ENCODE measurements around the gene SCGB1C1. TPM values are rescaled to one million over a fixed set of nuclear protein-coding genes. Genes with fewer than 3 reads are reported as not detected.

Gene SCGB1C1
- total and polyA plus RNA-seq, 9 of the 15 experiments (the other 6 are each of a cell fraction or from before 2014, with no cell fraction given), result not detected

DNA sequence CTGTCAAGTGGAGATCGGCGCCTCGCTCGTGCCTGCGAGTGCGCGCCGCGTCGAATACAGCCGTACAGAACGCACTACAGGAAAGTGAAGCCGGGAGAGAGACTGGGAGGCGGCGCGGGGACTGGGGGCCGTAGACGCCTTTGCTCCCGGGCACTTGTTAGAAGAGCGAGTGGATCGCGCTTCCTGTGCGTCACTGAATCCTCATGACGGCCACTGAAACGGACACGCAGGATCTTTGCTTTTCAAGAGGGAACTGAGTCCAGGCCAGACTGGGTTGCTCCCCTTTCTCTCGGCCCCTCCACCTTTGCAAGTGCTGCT, 14.9 kb downstream of the SCGB1C1 start (continued):
- TF ChIP-seq, protein P1, sequence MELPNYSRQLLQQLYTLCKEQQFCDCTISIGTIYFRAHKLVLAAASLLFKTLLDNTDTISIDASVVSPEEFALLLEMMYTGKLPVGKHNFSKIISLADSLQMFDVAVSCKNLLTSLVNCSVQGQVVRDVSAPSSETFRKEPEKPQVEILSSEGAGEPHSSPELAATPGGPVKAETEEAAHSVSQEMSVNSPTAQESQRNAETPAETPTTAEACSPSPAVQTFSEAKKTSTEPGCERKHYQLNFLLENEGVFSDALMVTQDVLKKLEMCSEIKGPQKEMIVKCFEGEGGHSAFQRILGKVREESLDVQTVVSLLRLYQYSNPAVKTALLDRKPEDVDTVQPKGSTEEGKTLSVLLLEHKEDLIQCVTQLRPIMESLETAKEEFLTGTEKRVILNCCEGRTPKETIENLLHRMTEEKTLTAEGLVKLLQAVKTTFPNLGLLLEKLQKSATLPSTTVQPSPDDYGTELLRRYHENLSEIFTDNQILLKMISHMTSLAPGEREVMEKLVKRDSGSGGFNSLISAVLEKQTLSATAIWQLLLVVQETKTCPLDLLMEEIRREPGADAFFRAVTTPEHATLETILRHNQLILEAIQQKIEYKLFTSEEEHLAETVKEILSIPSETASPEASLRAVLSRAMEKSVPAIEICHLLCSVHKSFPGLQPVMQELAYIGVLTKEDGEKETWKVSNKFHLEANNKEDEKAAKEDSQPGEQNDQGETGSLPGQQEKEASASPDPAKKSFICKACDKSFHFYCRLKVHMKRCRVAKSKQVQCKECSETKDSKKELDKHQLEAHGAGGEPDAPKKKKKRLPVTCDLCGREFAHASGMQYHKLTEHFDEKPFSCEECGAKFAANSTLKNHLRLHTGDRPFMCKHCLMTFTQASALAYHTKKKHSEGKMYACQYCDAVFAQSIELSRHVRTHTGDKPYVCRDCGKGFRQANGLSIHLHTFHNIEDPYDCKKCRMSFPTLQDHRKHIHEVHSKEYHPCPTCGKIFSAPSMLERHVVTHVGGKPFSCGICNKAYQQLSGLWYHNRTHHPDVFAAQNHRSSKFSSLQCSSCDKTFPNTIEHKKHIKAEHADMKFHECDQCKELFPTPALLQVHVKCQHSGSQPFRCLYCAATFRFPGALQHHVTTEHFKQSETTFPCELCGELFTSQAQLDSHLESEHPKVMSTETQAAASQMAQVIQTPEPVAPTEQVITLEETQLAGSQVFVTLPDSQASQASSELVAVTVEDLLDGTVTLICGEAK (IDR thresholded peaks at IDR 0.05), result no peak
- TF ChIP-seq, protein P1 (CRISPR knock-in tag; IDR thresholded peaks at IDR 0.05), result no peak
- TF ChIP-seq RFX7 (CRISPR knock-in tag; IDR thresholded peaks at IDR 0.05) (no peak), JUN (IDR thresholded peaks at IDR 0.05; ENCODE audit: borderline replicate concordance, low read depth, low read length) (no peak), JUN (CRISPR knock-in tag; IDR thresholded peaks at IDR 0.05; ENCODE audit: borderline replicate concordance) (no peak), ZNF184 (CRISPR knock-in tag; IDR thresholded peaks at IDR 0.05) (no peak), MAFK (IDR thresholded peaks at IDR 0.05; ENCODE audit: low read length) (no peak), KDM1A (IDR thresholded peaks at IDR 0.05) (no peak), RFX5 (IDR thresholded peaks at IDR 0.05; ENCODE audit: low read depth, low read length) (no peak), HMG20B (CRISPR knock-in tag; IDR thresholded peaks at IDR 0.05) (no peak), TBP (optimal IDR thresholded peaks at IDR 0.05; ENCODE audit: low read depth, low read length) (no peak), XRCC4 (IDR thresholded peaks at IDR 0.05; ENCODE audit: extremely low read depth, insufficient read depth, insufficient read length) (no peak), CBFA2T2 (conservative IDR thresholded peaks at IDR 0.05) (no peak), DPF2 (IDR thresholded peaks at IDR 0.05) (no peak), ZKSCAN3 (CRISPR knock-in tag; IDR thresholded peaks at IDR 0.05) (no peak), HDGF (IDR thresholded peaks at IDR 0.05) (no peak), ARNT (IDR thresholded peaks at IDR 0.05) (no peak), MECOM (CRISPR knock-in tag; IDR thresholded peaks at IDR 0.05) (no peak), ZNF384 (IDR thresholded peaks at IDR 0.05; ENCODE audit: low read depth, low read length) (no peak), ZNF79 (CRISPR knock-in tag; IDR thresholded peaks at IDR 0.05; ENCODE audit: low read depth) (no peak), ZNF239 (CRISPR knock-in tag; IDR thresholded peaks at IDR 0.05) (no peak), NFE2 (IDR thresholded peaks at IDR 0.05; ENCODE audit: low read depth) (no peak), PHF20 (IDR thresholded peaks at IDR 0.05; ENCODE audit: partially characterized antibody) (no peak), FOSL1 (tag; conservative IDR thresholded peaks at IDR 0.05) (no peak)
- TF ChIP-seq, protein P2, sequence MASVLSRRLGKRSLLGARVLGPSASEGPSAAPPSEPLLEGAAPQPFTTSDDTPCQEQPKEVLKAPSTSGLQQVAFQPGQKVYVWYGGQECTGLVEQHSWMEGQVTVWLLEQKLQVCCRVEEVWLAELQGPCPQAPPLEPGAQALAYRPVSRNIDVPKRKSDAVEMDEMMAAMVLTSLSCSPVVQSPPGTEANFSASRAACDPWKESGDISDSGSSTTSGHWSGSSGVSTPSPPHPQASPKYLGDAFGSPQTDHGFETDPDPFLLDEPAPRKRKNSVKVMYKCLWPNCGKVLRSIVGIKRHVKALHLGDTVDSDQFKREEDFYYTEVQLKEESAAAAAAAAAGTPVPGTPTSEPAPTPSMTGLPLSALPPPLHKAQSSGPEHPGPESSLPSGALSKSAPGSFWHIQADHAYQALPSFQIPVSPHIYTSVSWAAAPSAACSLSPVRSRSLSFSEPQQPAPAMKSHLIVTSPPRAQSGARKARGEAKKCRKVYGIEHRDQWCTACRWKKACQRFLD (CRISPR knock-in tag; IDR thresholded peaks at IDR 0.05), result no peak

All from K562 (cell line).